A673 (cell line): ENCODE data around the gene APOBEC3B. TPM values are rescaled to one million over a fixed set of nuclear protein-coding genes. Genes with fewer than 3 reads are reported as not detected.
"Not testable (repeated sequence)": the region's sequence is repeated elsewhere in the genome, so short reads cannot be mapped to it uniquely, and the experiment has no call there.

ENCODE experiments used
- BruUV-seq: library from RNA; stranded (reverse); fragments of 400-500 nt; replicated peaks from 2 replicates; lab custom pipeline; 2021; lab: Mats Ljungman, UMichigan
- CTCF ChIA-PET: fragments of 300-600 bp; sonication (Branson Sonifier 250); formaldehyde crosslinking; loops from one replicate; lab custom pipeline; 2022; ENCODE audit warnings: antibody characterized with exemption; lab: Charles Lee
- POLR2A ChIA-PET: fragments of 300-600 bp; sonication (Branson Sonifier 250); formaldehyde crosslinking; loops from one replicate; lab custom pipeline; 2022; ENCODE audit warnings: antibody characterized with exemption; ENCODE audit not compliant: low non-redundant PET; lab: Charles Lee
- DNase-seq: peaks from one replicate; pipeline ENCODE4 v3.0.0-alpha.2; 2015; ENCODE audit warnings: low spot score
- H3K27ac ChIP-seq: fragments of 200-600 bp; sonication (generic); 2 replicates; pipeline ENCODE4 v1.5.1; 2016; ENCODE audit warnings: mixed run types, low read depth, mild to moderate bottlenecking, mixed read lengths, antibody characterized with exemption, low read length; ENCODE audit not compliant: poor library complexity, severe bottlenecking
- H3K27me3 ChIP-seq: fragments of 200-600 bp; sonication (generic); replicated peaks from 2 replicates; pipeline ENCODE4 v1.6.1; 2017; ENCODE audit warnings: mixed run types, low read depth, mild to moderate bottlenecking, mixed read lengths, antibody characterized with exemption, low read length; ENCODE audit not compliant: insufficient read depth, poor library complexity
- H3K36me3 ChIP-seq: fragments of 200-600 bp; sonication (generic); 2 replicates; pipeline ENCODE4 v1.6.1; 2016; ENCODE audit warnings: mixed run types, mild to moderate bottlenecking, mixed read lengths, antibody characterized with exemption, low read length; ENCODE audit not compliant: insufficient read depth, poor library complexity, severe bottlenecking
- H3K4me1 ChIP-seq: fragments of 200-600 bp; sonication (generic); 2 replicates; pipeline ENCODE4 v1.6.1; 2017; ENCODE audit warnings: mixed run types, mild to moderate bottlenecking, mixed read lengths, antibody characterized with exemption, low read length; ENCODE audit not compliant: insufficient read depth, poor library complexity, severe bottlenecking
- H3K4me3 ChIP-seq: fragments of 200-600 bp; sonication (generic); 2 replicates; pipeline ENCODE4 v1.5.1; 2016; ENCODE audit warnings: low read depth, mixed run types, mild to moderate bottlenecking, mixed read lengths, low read length; ENCODE audit not compliant: poor library complexity, severe bottlenecking
- H3K9me3 ChIP-seq: fragments of 200-600 bp; sonication (generic); 2 replicates; pipeline ENCODE4 v1.6.1; 2016; ENCODE audit warnings: mixed run types, low read depth, mild to moderate bottlenecking, mixed read lengths, antibody characterized with exemption, low read length; ENCODE audit not compliant: poor library complexity, severe bottlenecking
- EZH2 ChIP-seq: fragments of 200-600 bp; sonication (generic); IDR thresholded peaks from 2 replicates; pipeline ENCODE4 v1.6.1; 2017; ENCODE audit warnings: borderline replicate concordance, low read depth, mild to moderate bottlenecking, mixed read lengths, antibody characterized with exemption, low read length; ENCODE audit not compliant: poor library complexity, severe bottlenecking
- intact Hi-C: fragments of 100-400 bp; cut with micrococcal nuclease; formaldehyde crosslinking; loops from one replicate; pipeline ENCODE4 v1.10.0; 2022; ENCODE audit not compliant: unreplicated experiment
- total RNA-seq: library from RNA; stranded (reverse); gene quantifications from 2 replicates; pipeline ENCODE4 v1.2.3, GENCODE V29; 2021
- TF ChIP-seq, protein P1 (sequence below): fragments of 300-800, 200-600 bp; sonication (generic); conservative IDR thresholded peaks from 2 replicates; pipeline ENCODE4 v1.5.1; 2017; ENCODE audit warnings: low read depth, mild to moderate bottlenecking, antibody characterized with exemption, low read length, moderate library complexity, mixed read lengths

APOBEC3B gene
- total RNA-seq, 1 experiment from 2014 or later, result 6.4 TPM

DNA sequence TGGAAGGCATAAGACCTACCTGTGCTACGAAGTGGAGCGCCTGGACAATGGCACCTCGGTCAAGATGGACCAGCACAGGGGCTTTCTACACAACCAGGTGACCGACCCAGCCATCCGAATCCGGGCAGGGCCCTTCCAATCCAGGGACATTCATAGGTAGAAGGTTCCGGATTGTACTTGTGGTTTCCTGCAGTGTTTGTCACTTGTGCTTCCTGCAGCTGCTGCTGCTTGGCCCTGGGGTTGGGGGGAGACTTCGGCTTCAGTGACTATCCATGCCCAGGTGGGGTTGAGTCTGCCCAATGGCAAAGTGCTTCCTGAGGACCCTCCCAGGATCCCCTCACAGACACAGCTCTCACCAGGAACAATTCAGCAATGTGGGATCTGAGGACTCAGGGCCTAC lies 22.6 kb upstream of the APOBEC3B start:
- DNase-seq, result no peak
- no peak for TF ChIP-seq EZH2
- TF ChIP-seq, protein P1, sequence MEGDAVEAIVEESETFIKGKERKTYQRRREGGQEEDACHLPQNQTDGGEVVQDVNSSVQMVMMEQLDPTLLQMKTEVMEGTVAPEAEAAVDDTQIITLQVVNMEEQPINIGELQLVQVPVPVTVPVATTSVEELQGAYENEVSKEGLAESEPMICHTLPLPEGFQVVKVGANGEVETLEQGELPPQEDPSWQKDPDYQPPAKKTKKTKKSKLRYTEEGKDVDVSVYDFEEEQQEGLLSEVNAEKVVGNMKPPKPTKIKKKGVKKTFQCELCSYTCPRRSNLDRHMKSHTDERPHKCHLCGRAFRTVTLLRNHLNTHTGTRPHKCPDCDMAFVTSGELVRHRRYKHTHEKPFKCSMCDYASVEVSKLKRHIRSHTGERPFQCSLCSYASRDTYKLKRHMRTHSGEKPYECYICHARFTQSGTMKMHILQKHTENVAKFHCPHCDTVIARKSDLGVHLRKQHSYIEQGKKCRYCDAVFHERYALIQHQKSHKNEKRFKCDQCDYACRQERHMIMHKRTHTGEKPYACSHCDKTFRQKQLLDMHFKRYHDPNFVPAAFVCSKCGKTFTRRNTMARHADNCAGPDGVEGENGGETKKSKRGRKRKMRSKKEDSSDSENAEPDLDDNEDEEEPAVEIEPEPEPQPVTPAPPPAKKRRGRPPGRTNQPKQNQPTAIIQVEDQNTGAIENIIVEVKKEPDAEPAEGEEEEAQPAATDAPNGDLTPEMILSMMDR, result no peak
- H3K27ac ChIP-seq, result no peak overlapping the region
- BruUV-seq, result no TSS peak
- no peaks in the 10 kb centered on the region for H3K9me3 ChIP-seq
- no peaks in the 10 kb centered on the region for H3K36me3 ChIP-seq
- no peaks in the 10 kb centered on the region for H3K4me1 ChIP-seq
- intact Hi-C loops, result no loop called here
- ChIA-PET CTCF (no interaction called here), POLR2A (no interaction called here)
- H3K4me3 ChIP-seq, result no peak overlapping the region
- no peaks in the 10 kb centered on the region for H3K27me3 ChIP-seq

DNA sequence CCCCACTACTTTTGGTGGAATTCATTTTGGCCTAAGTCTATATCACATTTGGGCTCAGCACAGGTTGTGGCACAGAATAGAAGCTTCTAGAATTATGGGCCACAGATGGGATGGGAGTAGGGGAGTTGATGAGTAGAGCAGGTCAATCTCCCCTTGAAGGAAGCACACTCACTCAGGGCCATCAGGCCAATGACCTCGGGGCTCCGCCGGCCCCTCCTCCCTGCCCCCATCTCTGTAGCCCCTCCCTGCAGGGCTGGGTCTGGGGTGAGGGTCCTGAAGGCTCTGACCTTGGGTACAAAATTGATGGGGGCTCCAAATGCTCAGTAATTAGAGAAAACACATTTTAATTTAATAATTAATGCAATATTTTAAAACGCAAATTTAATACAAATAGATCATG lies 21.5 kb upstream of the APOBEC3B start:
- CTCF ChIA-PET, intact Hi-C loops, BruUV-seq, H3K27ac ChIP-seq, POLR2A ChIA-PET, H3K4me1 ChIP-seq, H3K27me3 ChIP-seq, H3K9me3 ChIP-seq, DNase-seq, H3K4me3 ChIP-seq, H3K36me3 ChIP-seq: not testable (repeated sequence)

DNA sequence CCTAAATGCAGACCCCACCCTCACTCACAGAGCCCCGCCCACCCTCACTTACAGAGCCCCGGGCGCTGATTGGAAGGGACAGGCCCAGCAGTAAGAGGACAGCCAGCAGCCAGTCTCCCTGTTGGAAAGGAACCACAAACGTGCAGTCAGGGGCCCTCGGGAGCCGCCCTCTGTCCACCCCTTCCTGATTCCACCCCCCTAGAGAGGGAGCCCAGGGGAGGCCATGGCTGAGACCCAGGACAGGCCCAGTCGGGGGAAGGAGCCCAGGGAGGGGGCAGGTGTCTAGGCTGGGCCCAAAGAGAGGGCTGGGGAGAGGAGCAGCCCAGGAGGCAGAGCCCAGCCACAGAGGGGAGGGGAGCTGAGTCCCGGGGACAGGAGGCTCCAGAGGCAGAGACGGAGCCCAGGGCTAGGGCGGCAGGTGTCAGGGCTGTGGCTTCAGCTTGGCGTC lies 18.8 kb upstream of the APOBEC3B start:
- POLR2A ChIA-PET, DNase-seq, H3K4me1 ChIP-seq: not testable (repeated sequence)

DNA sequence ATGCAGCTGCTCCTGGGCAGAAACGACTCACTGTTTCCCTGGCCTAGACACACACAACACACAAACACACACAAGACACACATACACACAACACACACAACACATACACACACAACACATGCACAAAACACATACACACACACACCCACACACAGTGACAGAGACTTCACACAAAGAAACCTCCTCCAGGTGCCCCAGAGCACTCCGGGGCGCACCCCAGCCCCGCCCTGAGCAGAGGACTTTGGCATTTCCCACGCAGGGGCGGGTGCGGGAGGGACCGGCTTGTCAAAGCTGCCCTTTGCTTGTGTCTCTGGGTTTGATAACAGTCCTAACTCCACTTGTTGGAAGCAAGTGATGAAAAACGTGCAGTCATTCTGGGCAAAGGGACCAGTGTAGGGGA lies 18.3 kb upstream of the APOBEC3B start:
- no peak for TF ChIP-seq EZH2
- TF ChIP-seq, protein P1, result no peak
- H3K4me1 ChIP-seq, result no peaks in the 10 kb centered on the region
- CTCF ChIA-PET, result no interaction called here
- H3K9me3 ChIP-seq, result no peaks in the 10 kb centered on the region
- H3K4me3 ChIP-seq, result no peak overlapping the region
- no TSS peak for BruUV-seq
- intact Hi-C loops, result no loop called here
- no peak overlapping the region for H3K27ac ChIP-seq
- H3K36me3 ChIP-seq, result no peaks in the 10 kb centered on the region
- H3K27me3 ChIP-seq, result no peaks in the 10 kb centered on the region
- POLR2A ChIA-PET, result no interaction called here
- DNase-seq, result no peak

More for the DNA sequence above, 18.8 kb upstream of the APOBEC3B start:
- H3K27ac ChIP-seq, H3K4me3 ChIP-seq, BruUV-seq, H3K9me3 ChIP-seq, CTCF ChIA-PET, H3K27me3 ChIP-seq, H3K36me3 ChIP-seq, intact Hi-C loops: not testable (repeated sequence)
